A673 (cell line): ENCODE results near the gene DLG5.

Experiments used
- EZH2 ChIP-seq: fragments of 200-600 bp; sonication (generic); IDR thresholded peaks from 2 replicates; pipeline ENCODE4 v1.6.1; 2017; ENCODE audit warnings: borderline replicate concordance, low read depth, mild to moderate bottlenecking, mixed read lengths, antibody characterized with exemption, low read length; ENCODE audit not compliant: poor library complexity, severe bottlenecking
- TF ChIP-seq, protein P1 (sequence below): fragments of 300-800, 200-600 bp; sonication (generic); conservative IDR thresholded peaks from 2 replicates; pipeline ENCODE4 v1.5.1; 2017; ENCODE audit warnings: low read depth, mild to moderate bottlenecking, antibody characterized with exemption, low read length, moderate library complexity, mixed read lengths

GRCh38 chr10:77780180-77780579 is 146.4 kb downstream of the DLG5 start:
- TF ChIP-seq, protein P1, sequence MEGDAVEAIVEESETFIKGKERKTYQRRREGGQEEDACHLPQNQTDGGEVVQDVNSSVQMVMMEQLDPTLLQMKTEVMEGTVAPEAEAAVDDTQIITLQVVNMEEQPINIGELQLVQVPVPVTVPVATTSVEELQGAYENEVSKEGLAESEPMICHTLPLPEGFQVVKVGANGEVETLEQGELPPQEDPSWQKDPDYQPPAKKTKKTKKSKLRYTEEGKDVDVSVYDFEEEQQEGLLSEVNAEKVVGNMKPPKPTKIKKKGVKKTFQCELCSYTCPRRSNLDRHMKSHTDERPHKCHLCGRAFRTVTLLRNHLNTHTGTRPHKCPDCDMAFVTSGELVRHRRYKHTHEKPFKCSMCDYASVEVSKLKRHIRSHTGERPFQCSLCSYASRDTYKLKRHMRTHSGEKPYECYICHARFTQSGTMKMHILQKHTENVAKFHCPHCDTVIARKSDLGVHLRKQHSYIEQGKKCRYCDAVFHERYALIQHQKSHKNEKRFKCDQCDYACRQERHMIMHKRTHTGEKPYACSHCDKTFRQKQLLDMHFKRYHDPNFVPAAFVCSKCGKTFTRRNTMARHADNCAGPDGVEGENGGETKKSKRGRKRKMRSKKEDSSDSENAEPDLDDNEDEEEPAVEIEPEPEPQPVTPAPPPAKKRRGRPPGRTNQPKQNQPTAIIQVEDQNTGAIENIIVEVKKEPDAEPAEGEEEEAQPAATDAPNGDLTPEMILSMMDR = no peak
- no peak for TF ChIP-seq EZH2
